Frontal cortex (tissue), 4 donors: ENCODE data around the gene S100A2. TPM values are rescaled to one million over a fixed set of nuclear protein-coding genes. Genes with fewer than 3 reads are reported as not detected.
"Not testable (repeated sequence)": the region's sequence is repeated elsewhere in the genome, so short reads cannot be mapped to it uniquely, and the experiment has no call there.

Source experiments
- DNase-seq, 2 donors: peaks; one replicate each; pipeline ENCODE4 v3.0.0; 2012; ENCODE audit warnings: low spot score in 2 of 2
- FAIRE-seq: peaks from 2 replicates; lab custom pipeline; 2012; peaks lifted over from hg19 to GRCh38; lab: Jason Lieb, UNC
- total RNA-seq: library from RNA; depleted of rRNA; stranded (reverse); fragments of >200 nt; gene quantifications from one replicate; pipeline ENCODE4 v1.2.3, GENCODE V29; 2014
- donor health status: control.
- donor health status: control.
- donor health status: control.

The S100A2 gene
- total RNA-seq, 1 donor from 2014 or later = not detected

DNA sequence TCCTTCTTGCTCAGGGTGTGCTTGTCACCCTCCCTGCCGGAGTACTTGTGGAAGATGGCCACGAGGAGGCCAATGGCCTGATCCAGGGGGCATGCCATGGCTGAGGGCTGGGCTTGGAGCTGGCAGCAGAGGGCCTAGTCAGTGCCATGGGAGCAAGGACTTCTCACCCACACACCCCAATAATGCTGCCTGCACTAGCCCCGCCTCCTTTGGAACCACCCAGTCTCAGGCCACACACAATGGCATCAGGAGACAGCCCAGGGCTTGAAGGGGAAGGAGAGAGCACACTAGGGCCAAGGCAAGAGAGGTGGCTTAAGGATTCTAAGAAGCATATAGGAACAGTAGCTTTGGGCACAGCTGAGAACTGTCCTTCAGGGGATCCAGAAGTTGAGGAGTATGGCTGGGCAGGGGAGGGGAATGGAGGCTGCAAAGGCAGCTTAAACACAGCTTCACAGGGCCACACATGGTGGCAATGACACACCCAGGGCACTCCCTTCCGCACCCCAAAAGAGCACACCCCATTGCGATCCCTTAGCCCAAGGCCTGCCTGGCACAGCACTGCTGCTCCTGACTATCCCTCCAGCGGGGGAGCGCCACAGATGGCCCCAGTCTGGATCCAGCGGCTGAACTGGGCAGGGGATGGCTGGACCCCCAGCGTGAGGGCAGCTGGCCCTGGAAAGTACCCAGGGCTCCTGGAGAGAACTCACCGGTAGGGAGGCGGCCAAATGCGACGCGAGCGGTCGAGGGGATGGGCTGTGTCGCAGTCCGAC, 30.2 kb downstream of the S100A2 start, which contains the start of gene S100A6:
Gene S100A6 (minus strand): TSS at position 750 of the 770 bp plus-strand sequence. CDS start 652 bp downstream, at position 98.
- FAIRE-seq (no peak), DNase-seq (peak in 1 of 2 donors; percentile 48)

DNA sequence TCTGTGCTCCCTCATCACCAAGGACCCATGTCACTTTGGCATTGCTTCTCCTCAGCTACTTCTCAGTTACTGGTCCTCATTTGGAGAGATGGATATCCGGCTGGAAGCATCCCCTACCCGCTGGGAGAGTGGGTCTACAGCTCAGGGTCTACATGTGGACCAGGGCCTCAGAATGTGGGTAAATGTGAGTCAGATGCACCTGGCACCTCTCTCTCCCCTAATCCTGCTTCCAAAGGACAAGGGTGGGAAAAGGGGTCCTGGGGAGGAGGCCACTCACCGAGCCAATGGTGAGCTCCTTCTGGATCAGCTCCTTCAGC, 30.8 kb downstream of the S100A2 start:
- DNase-seq = no peak
- no peak for FAIRE-seq

DNA sequence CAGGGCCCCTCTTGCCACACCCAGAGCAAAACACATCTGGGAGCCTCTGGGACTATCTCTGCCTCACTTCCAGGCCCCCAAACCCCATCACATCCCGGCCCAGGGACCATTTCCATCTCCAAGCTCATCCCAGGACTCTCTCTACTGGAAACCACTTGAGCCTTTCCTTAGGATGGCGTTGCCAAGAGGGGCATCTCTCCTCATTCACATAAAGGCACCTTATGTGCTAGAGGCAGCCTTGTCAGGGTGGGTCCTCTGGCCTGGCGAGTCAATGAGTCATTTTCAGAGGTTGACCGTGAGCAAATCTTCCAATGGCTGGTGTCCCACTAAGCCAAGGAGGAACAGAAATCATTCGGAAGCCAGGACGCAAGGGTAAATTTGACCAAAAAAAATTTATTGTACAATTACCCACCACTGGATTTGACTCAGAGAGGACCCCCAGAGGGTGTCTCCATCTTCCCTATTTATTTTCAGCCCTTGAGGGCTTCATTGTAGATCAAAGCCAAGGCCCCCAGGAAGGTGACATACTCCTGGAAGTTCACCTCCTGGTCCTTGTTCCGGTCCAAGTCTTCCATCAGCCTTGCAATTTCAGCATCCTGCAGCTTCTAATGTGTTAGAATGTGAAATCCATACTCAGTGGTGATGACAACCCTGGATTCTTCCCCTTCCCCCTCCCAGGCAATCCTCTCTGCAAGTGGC, 31.3 kb downstream of the S100A2 start:
- no peak for FAIRE-seq
- no peak for DNase-seq

DNA sequence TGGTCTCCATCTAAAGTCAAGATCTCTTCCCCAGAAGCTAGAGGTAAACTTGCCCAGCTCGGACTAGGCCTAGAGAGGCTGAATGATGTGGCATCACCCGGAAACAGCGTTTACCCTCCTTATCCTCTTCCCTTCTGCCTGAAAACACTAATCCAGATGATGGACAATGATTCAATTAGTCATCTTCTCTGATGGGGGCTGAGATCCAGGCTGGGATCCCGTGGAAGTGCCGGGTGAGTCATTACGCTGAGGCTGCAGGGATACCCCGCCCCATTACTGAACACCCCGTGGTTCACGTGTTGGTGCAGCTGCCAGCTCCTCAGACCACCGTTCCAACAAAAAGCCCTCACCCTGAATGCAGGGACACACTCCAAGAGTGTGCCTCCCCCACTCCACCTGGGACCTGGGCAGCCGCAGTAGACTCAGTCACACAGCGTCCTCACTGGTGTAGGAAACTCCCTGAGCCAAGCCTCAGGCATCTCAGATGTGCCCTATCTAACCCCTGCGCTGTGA, 31.9 kb downstream of the S100A2 start:
- FAIRE-seq = no peak
- DNase-seq = peak in 1 of 2 donors; percentile 54

DNA sequence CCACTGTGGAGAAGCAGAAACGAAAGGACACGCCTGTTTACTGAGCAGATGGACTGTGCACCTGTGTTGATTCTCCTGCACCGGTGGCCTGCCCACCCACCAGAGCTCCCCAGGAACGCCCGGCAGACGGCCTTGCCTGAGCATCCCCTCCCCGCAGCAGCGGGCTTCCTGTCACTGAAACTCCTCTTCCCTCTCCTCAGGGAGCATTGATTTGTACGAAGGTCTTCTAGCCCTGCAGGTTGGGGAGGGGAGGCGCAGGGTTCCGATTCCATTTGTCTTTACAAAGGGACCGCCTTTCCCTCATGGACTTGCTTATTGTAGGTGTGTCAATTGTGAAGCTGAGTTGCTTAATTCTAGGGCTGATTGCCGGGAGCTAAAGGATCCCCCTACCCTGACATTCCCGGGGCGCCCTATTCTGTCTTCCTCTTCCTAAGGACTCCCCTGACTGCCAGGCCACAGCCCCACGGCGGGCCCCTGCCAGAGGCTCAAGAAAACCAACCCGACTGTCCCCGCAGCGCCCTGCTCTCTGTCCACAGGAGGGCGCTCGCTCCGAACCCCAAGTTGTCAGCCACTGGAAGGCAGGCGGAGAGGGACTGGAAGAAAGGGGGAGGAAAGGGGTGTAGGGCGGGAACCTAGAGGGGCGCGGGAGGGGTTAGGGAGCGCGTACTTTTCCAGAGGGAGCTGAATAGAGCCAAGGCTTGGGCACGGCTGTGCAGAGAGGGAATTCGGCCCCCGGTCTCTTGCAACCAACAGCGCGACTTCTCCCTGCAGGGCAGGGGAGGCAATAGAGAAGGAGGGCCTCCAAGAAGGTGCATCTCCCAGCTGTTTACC, 32.7 kb downstream of the S100A2 start:
- FAIRE-seq = no peak
- peak; percentile 62 to 76 for DNase-seq

DNA sequence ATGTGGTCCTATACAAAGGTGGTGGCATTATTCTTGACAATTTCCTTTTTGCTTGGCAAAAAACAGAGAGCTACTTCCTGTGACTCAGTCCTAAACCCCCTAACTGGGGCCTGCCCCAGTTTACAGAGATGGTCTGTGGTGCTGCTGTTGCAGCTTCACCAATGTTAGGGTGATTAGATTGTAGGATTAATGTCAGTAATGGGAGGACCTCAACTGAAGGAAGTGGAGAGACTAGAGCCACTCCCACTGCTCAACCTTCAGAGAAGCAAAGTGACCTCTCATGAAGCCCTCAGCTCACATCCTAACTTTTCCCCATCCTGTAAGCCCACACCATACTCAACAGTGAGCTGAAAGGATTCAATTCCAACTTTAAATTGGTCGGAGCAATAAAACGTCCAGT, 33.5 kb downstream of the S100A2 start:
- FAIRE-seq (no peak), DNase-seq (no peak)

DNA sequence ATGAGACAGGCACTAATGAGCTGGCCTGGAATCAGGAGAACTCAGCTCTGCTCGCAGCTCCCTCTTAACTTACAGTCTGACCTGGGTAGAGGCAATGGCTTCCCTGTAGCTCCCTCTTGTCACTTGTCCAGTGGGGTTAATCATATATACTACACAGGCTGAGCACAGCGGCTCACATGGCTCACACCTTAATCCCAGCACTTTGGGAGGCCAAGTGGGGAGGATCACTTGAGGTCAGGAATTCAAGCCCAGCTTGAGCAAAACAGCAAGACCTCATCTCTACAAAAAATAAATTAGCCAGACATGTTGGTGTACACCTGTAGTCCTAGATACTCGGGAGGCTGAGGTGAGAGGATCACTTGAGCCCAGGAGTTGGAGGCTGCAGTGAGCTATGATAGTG, 34.0 kb downstream of the S100A2 start:
- DNase-seq = no peak
- FAIRE-seq = no peak

DNA sequence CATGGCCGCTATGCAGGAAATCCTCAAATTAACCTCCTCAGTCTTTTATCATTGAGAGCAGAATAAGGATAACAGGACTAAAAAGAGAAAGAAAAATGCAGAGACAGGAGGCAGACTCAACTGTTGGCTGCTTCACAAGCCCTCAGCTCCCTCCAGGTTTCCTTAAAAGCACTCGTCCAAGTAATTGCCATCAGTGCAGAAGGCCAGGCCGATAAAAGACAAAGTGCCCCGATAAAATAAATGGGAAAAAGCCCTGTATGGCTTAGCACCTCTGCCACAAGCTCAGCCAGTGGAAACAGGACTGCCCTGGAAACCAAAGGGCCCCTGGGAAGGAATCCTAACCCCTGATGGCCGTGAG, 38.0 kb downstream of the S100A2 start:
- DNase-seq (no peak), FAIRE-seq (no peak)

DNA sequence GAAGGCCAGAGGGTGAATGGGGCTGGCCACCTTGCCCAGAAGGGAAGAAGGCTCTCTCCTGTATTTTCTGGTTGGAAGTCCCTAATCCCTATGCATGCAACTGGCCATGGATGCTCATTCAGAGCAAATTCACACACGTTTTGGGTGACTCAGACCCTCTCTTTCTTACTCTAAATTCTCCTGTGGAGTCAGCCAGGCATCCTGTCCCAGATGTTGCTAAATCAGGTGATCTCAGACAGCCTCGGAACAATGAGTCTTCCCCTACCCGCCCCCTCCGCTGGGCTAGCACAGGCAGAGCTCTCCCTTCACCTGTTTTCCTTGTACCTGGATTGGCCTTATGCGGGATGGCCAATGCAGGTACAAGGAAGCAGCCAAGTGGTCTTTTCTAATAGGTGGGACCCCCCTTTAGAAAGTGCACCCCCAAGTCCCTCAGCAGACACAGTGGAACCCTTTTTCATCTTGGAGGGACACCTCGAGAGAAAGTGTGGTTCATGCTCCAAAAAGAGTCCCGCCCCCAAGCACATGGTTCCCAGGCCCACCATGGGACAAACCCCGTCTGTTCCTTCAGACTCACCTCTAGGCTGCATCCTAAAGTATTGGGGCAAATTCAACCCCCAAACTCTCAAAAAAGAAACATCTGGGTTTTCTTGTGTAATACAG, 38.5 kb downstream of the S100A2 start:
- FAIRE-seq = no peak
- DNase-seq = no peak

DNA sequence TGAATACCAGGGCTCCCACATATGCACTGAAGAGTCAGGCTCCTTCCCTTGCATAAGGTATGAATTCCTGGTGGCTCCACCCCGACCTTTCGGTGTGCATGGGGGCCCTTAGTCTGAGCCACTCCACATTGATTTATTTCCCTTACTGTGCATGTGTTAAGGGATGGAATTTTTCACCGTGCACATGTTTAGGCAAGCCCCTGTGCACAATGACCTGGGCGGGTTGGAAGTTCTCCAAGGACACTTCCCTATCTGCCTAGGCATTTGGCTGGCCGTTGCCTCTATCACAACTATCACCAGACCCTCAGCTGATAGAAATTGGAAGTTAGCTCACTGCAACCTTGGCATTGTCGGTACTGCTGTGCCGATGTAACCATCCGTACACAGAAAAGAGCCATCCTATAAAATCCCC, 39.5 kb downstream of the S100A2 start:
- DNase-seq (no peak), FAIRE-seq (no peak)

DNA sequence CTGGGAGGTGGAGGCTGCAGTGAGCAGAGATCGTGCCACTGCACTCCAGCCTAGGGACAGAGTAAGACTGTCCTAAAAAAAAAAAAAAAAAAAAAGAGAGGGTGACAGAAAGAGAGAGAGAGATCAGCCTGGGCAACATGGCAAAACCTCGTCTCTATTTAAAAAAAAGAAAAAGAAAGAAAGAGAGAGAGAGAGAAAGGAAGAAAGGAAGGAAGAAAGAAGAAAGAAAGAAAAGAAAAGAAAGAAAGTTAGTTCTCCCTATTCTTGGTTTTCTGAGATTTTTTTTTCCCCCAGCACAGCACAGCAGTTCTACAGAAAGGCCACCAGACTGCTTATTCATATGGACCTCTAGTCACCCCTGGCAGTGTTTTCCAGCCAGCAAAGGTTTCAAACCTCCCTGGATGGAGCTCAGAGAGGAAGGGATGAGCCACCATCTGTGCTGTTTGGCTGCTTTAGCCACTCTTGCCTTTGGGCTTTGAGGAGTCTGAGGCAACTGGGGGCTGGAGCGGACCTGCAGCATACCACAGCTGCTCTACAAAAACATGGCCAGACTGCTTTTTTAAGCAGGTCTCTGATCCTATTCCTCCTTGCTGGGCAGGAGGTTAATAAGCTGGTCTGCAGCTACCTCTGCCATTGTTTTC, 40.4 kb downstream of the S100A2 start:
- FAIRE-seq (no peak), DNase-seq (no peak)

DNA sequence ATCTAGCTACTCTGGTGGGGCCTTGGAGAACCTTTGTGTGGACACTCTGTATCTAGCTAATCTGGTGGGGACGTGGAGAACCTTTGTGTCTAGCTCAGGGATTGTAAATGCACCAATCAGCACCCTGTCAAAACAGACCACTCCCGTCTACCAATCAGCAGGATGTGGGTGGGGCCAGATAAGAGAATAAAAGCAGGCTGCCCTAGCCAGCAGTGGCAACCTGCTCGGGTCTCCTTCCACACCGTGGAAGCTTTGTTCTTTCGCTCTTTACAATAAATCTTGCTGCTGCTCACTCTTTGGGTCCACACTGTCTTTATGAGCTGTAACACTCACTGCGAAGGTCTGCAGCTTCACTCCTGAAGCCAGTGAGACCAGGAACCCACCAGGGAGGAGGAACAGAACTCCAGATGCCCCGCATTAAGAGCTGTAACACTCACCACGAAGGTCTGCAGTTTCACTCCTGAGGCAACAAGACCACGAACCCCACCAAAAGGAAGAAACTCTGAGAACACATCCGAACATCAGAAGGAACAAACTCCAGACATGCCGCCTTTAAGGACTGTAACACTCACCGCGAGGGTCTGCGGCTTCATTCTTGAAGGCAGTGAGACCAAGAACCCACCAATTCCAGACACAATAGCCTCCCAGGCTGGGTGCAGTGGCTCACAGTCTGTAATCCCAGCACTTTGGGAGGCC, 43.1 kb downstream of the S100A2 start:
- DNase-seq = not testable (repeated sequence)

DNA sequence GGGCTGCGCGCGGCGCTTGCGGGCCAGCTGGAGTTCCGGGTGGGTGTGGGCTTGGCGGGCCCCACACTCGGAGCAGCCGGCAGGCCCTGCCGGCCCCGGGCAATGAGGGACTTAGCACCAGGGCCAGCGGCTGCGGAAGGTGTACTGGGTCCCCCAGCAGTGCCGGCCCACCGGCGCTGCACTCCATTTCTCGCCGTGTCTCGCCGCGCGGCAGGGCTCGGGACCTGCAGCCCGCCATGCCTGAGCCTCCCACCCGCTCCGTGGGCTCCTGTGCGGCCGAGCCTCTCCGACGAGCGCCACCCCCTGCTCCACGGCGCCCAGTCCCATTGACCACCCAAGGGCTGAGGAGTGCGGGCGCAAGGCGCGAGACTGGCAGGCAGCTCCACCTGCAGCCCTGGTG, 43.8 kb downstream of the S100A2 start:
- FAIRE-seq, DNase-seq: not testable (repeated sequence)

More for the DNA sequence above, 43.1 kb downstream of the S100A2 start:
- FAIRE-seq = not testable (repeated sequence)

DNA sequence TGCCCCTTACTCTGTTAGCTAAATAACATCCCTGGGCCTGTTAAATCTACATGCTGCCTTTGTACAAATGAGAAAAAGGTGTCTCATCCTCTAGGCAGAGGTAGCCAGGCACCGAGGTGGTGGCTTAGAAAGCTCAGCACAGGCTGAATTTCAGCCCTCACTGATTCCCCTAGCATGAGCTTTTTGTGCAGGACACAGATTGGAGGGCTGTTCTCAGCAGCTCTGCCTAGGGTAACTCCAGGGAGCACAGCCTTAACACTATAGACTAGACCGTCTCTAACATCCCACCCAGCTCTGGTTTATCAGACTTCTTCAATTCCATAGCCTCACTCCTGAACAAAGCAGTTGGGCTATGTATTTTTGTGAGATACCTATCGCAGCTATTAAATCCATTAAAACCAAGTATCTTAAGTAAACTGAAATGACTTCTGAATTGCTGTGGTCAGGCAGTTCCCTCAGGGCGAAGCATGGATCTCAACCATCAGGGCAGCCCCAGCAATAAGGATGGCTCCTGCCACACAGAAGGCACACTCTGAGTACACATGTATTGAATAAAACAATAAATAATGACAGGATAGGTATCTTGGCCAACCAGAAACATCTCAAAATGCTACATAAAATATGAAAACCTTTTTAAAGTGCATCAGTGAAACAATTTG, 44.7 kb downstream of the S100A2 start:
- DNase-seq (no peak), FAIRE-seq (no peak)

DNA sequence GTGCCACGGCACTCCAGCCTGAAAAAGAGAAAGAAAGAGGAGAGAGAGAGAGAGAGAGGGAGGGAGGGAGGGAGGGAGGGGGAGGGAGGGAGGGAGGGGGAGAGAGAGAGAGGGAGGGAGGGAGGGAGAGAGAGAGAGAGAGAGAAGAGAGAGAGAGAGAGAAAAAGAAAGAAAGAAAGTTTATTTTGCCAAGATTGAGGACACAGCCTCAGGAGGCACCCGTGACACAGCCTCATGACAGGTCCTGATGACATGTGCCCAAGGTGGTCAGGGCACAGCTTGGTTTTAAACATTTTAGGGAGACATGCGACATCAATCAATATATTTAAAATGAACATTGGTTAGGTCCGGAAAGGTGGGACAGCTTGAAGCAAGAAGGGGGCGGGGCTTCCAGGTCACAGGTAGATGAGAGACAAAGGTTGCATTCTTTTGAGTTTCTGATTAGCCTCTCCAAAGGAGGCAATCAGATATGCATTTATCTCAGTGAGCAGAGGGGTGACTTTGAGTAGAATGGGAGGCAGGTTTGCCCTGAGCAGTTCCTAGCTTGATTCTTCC, 45.4 kb downstream of the S100A2 start:
- DNase-seq, FAIRE-seq: not testable (repeated sequence)

DNA sequence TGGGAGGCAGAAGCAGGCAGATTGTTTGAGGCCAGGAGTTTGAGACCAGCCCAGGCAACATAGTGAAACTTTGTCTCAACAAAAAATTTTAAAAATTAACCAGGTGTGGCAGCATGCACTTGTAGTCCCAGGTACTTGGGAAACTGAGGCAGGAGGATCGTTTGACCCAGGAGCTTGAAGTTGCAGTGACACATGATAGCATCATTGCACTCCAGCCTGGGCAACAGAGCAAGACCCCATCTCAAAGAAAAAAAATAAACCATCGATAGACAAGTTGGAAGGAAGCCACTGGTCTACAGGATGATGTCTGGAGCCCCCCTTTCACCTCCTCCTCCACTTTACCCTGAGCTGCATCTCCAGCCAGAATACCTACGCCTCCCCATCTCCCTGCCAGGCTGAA, 46.4 kb downstream of the S100A2 start:
- DNase-seq (no peak), FAIRE-seq (no peak)

DNA sequence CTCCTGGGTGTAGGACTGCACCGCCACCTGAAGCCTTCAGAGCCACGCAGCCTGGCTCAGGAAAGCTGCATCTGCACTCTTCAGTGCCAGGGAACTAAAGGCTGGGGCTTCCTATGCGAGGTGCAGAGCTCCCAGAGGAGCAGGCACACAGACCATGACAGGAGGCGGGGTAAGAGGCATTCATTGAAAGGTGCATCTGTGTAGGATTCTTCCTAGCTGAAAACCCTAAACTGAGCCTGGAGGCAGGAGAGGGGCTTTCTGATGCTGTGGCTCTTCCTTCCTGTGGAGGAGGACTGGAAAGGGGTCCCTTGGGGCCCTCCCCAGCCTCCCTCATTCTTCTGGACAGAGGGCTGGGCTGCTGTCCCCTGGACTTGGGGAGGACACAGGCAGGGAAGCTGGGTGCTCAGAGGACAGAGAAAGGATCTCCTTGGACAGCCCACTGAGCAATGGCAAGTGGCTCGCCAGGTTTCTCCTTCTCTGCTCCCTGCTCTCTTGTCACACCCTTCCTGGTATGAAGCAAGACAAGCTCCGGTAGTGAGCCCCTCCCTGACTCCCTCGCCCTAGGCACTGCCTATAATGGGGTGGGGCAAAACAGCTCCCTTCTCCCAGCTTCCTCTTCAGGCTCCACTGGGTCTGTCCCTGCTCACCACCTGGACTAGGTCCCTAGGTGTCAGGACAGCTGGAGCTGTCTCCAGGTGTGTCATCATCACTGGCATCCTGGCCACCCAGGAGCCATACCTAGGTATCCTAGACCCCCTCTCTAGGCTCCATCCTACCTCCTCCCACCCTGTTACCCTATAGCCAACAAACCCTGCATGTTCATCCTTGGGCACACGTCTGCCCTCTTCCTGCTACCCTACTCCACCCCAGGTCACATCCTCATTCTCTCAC, 49.9 kb downstream of the S100A2 start:
- FAIRE-seq = no peak

More for the DNA sequence above, 49.9 kb downstream of the S100A2 start:
- no peak for DNase-seq
